ENCODE results near the gene MYO1D. TPM values are rescaled to one million over a fixed set of nuclear protein-coding genes. Genes with fewer than 3 reads are reported as not detected.

The MYO1D gene
- total RNA-seq, 2 donors from 2014 or later: 238 to 382 TPM

GRCh38 chr17:32609884-32610650 lies 266.9 kb downstream of the MYO1D start:
- intact Hi-C loops (cut with DNase I): no loop called here
- H3K27ac ChIP-seq: no peak overlapping the region

DNA sequence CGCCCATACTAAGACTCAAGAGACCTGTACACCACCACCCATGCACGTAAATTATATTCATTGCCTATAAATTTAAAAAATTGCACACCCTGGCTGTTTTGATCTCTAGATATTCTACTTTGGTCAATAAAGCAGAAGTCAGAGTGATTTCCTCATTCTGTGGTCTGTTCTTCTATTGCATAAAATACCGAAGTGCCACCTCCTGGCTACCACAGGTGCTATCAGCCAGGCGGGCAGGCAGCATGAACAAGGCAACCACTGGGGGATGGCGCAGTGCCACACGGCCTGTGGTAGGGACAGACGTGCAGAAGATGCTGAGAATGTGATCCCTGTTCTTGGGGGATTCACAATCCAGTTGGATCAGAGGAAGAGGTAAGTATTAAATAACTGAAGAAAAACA lies 267.8 kb downstream of the MYO1D start:
- no peaks in the 10 kb centered on the region for H3K4me1 ChIP-seq
- no peak for TF ChIP-seq CTCF (IDR thresholded peaks at IDR 0.05)
- no peak overlapping the region for H3K4me3 ChIP-seq
- H3K27ac ChIP-seq: no peak overlapping the region
- H3K9ac ChIP-seq (ENCODE audit: low read depth in 2 of 2, low read length in 2 of 2): no peak overlapping the region
- no peaks in the 10 kb centered on the region for H3K9me3 ChIP-seq
- intact Hi-C loops (cut with DNase I): no loop called here
- peak; percentile 24 for DNase-seq
- no peaks in the 10 kb centered on the region for H3K27me3 ChIP-seq
- H3K36me3 ChIP-seq: no peaks in the 10 kb centered on the region

More at GRCh38 chr17:32609884-32610650, 266.9 kb downstream of the MYO1D start:
- DNase-seq: no peak
- no peaks in the 10 kb centered on the region for H3K4me1 ChIP-seq
- no peak for TF ChIP-seq CTCF (IDR thresholded peaks at IDR 0.05)
- no peaks in the 10 kb centered on the region for H3K36me3 ChIP-seq
- H3K9ac ChIP-seq (ENCODE audit: low read depth in 2 of 2, low read length in 2 of 2): no peak overlapping the region
- no peaks in the 10 kb centered on the region for H3K9me3 ChIP-seq
- H3K27me3 ChIP-seq: no peaks in the 10 kb centered on the region
- no peak overlapping the region for H3K4me3 ChIP-seq

GRCh38 chr17:32608267-32608666 lies 268.7 kb downstream of the MYO1D start:
- intact Hi-C loops (cut with DNase I): no loop called here

GRCh38 chr17:32604966-32605365 lies 272.0 kb downstream of the MYO1D start:
- Histone ChIP-seq H3K27me3 (no peaks in the 10 kb centered on the region), H3K36me3 (peaks cover 6% of the 10 kb centered on the region), H3K4me1 (no peaks in the 10 kb centered on the region), H3K9me3 (no peaks in the 10 kb centered on the region), H3K27ac (no peak overlapping the region), H3K4me3 (no peak overlapping the region), H3K9ac (ENCODE audit: low read depth in 2 of 2, low read length in 2 of 2) (no peak overlapping the region)
- no peak for TF ChIP-seq CTCF (IDR thresholded peaks at IDR 0.05)
- intact Hi-C loops (cut with DNase I): no loop called here
- DNase-seq: no peak

More at GRCh38 chr17:32608267-32608666, 268.7 kb downstream of the MYO1D start:
- DNase-seq: no peak
- no peak for TF ChIP-seq CTCF (IDR thresholded peaks at IDR 0.05)
- H3K27me3 ChIP-seq: no peaks in the 10 kb centered on the region
- H3K4me3 ChIP-seq: no peak overlapping the region
- no peak overlapping the region for H3K27ac ChIP-seq
- H3K4me1 ChIP-seq: no peaks in the 10 kb centered on the region
- H3K9me3 ChIP-seq: no peaks in the 10 kb centered on the region
- H3K9ac ChIP-seq (ENCODE audit: low read depth in 2 of 2, low read length in 2 of 2): no peak overlapping the region
- no peaks in the 10 kb centered on the region for H3K36me3 ChIP-seq

DNA sequence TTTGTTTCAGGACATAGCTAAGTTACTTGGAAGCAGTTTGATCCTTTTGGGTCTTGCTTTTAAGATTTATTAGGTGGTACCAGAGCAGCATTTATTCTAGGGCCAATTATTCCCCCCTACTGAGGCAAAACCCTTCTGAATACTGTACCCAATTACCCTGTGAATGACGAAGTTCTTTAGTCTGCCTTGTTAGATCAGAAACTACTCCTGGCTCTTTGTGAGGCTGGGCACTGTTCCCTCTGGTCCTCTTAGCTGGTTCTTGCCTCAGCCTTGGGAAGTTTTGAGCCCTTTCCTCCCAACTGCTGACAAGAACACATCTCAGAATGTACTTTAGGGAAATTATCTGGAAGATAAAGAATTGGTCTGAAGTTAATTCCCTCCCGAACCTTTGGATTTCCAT lies 274.5 kb downstream of the MYO1D start:
- no peaks in the 10 kb centered on the region for H3K4me1 ChIP-seq
- peaks cover 6% of the 10 kb centered on the region for H3K36me3 ChIP-seq
- no peaks in the 10 kb centered on the region for H3K27me3 ChIP-seq
- no peak overlapping the region for H3K4me3 ChIP-seq
- no peak overlapping the region for H3K27ac ChIP-seq
- no peaks in the 10 kb centered on the region for H3K9me3 ChIP-seq
- no peak for DNase-seq
- TF ChIP-seq CTCF (IDR thresholded peaks at IDR 0.05): no peak
- intact Hi-C loops (cut with DNase I): no loop called here
- no peak overlapping the region for H3K9ac ChIP-seq (ENCODE audit: low read depth in 2 of 2, low read length in 2 of 2)
